ENCODE results near the gene AMBRA1.

DNA sequence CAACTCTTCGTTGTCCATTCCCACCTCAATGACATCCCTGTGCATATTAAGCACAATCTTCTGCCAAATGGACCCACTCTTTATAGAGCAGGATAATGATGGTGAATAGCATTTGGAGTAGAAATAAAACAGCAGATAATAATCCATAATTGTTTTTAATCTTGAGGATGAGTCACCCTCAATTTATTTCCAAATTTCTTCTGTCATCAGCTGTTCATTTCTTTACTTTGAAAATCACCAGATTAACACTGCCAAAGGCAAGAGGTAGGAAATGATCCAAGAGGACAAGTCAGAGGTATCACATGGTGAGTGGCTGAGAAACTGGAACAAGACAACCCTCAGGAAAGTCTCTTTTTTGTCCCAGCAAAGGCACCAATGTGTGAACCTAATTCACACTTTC lies 7.3 kb upstream of the AMBRA1 start:
- TF ChIP-seq, protein P1, sequence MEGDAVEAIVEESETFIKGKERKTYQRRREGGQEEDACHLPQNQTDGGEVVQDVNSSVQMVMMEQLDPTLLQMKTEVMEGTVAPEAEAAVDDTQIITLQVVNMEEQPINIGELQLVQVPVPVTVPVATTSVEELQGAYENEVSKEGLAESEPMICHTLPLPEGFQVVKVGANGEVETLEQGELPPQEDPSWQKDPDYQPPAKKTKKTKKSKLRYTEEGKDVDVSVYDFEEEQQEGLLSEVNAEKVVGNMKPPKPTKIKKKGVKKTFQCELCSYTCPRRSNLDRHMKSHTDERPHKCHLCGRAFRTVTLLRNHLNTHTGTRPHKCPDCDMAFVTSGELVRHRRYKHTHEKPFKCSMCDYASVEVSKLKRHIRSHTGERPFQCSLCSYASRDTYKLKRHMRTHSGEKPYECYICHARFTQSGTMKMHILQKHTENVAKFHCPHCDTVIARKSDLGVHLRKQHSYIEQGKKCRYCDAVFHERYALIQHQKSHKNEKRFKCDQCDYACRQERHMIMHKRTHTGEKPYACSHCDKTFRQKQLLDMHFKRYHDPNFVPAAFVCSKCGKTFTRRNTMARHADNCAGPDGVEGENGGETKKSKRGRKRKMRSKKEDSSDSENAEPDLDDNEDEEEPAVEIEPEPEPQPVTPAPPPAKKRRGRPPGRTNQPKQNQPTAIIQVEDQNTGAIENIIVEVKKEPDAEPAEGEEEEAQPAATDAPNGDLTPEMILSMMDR (IDR thresholded peaks at IDR 0.05) = no peak
- TF ChIP-seq POLR2A (IDR thresholded peaks at IDR 0.05) = no peak
